Activated naive CD4-positive, alpha-beta T cell treated with anti-CD3 and anti-CD28 coated beads, Interleukin-2, amount 50 U/mL, for 24 hours (primary cell): ENCODE results near the gene ICA1.
"Not testable (repeated sequence)": the region's sequence is repeated elsewhere in the genome, so short reads cannot be mapped to it uniquely, and the experiment has no call there.

Experiments
- H3K27ac Mint-ChIP-seq: one replicate; pipeline ENCODE4 v1.8.0; 2021; ENCODE audit warnings: mild to moderate bottlenecking, mixed read lengths
- H3K27me3 Mint-ChIP-seq: one replicate; pipeline ENCODE4 v1.8.0; 2021; ENCODE audit warnings: mixed read lengths
- H3K36me3 Mint-ChIP-seq: one replicate; pipeline ENCODE4 v1.8.0; 2021; ENCODE audit warnings: mixed read lengths
- H3K4me1 Mint-ChIP-seq: one replicate; pipeline ENCODE4 v1.8.0; 2021; ENCODE audit warnings: mixed read lengths
- H3K4me3 Mint-ChIP-seq: one replicate; pipeline ENCODE4 v1.8.0; 2021; ENCODE audit warnings: mild to moderate bottlenecking, mixed read lengths
- H3K9me3 Mint-ChIP-seq: one replicate; pipeline ENCODE4 v1.8.0; 2021; ENCODE audit warnings: mixed read lengths

The ICA1 gene

GRCh38 chr7:8065356-8065813 lies 196.6 kb downstream of the ICA1 start:
- H3K4me3 Mint-ChIP-seq, result no peak overlapping the region
- peaks cover 26% of the 10 kb centered on the region for H3K36me3 Mint-ChIP-seq
- no peak overlapping the region for H3K27ac Mint-ChIP-seq
- H3K9me3 Mint-ChIP-seq, result no peaks in the 10 kb centered on the region
- no peaks in the 10 kb centered on the region for H3K27me3 Mint-ChIP-seq
- H3K4me1 Mint-ChIP-seq, result peaks cover 31% of the 10 kb centered on the region

DNA sequence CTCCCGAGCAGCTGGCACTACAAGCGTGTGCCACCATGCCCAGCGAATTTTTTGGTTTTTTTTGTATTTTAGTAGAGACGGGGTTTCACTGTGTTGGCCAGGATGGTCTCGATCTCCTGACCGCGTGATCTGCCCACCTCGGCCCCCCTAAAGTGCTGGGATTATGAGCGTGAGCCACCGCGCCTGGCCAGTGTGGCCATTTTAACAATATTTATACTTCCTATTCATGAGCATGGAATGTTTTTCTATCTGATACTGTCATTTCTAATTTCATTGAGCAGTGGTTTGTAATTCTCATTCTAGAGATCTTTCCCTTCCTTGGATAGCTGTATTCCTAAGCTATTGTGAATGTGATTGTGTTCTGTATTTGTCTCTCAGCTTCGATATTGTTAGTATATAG lies 197.1 kb downstream of the ICA1 start:
- no peaks in the 10 kb centered on the region for H3K9me3 Mint-ChIP-seq
- peaks cover 26% of the 10 kb centered on the region for H3K36me3 Mint-ChIP-seq
- no peak overlapping the region for H3K27ac Mint-ChIP-seq
- no peaks in the 10 kb centered on the region for H3K27me3 Mint-ChIP-seq
- H3K4me1 Mint-ChIP-seq, result peaks cover 31% of the 10 kb centered on the region
- no peak overlapping the region for H3K4me3 Mint-ChIP-seq

GRCh38 chr7:8063706-8064297 lies 198.2 kb downstream of the ICA1 start:
- Mint-ChIP-seq H3K27ac (no peak overlapping the region), H3K27me3 (no peaks in the 10 kb centered on the region), H3K36me3 (peaks cover 29% of the 10 kb centered on the region), H3K4me1 (peaks cover 34% of the 10 kb centered on the region), H3K4me3 (no peak overlapping the region), H3K9me3 (no peaks in the 10 kb centered on the region)

DNA sequence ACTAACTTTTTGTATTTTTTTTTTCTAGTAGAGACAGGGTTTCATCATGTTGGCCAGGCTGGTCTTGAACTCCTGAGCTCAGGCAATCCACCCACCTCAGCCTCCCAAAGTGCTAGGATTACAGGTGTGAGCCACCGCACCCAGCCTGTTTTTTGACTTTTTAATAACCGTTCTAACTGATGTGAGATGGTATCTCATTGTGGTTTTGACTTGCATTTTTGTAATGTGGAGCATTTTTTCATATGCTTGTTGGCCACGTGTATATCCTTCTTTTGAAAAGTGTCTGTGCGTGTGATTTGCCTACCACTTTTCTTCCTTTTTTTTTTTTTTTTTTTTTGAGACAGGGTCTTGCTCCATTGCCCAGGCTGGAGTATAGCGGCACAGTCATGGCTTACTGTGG lies 198.7 kb downstream of the ICA1 start:
- Mint-ChIP-seq H3K36me3 (peaks cover 25% of the 10 kb centered on the region), H3K4me1 (peaks cover 33% of the 10 kb centered on the region)

More for the DNA sequence above, 198.7 kb downstream of the ICA1 start:
- H3K27me3 Mint-ChIP-seq, H3K27ac Mint-ChIP-seq, H3K9me3 Mint-ChIP-seq, H3K4me3 Mint-ChIP-seq: not testable (repeated sequence)
